Measurements from ENCODE around the gene NVL. TPM values are rescaled to one million over a fixed set of nuclear protein-coding genes. Genes with fewer than 3 reads are reported as not detected.
"Not testable (repeated sequence)": the region's sequence is repeated elsewhere in the genome, so short reads cannot be mapped to it uniquely, and the experiment has no call there.

Gene NVL
- total RNA-seq, 1 donor from 2014 or later, result 36.9 TPM

DNA sequence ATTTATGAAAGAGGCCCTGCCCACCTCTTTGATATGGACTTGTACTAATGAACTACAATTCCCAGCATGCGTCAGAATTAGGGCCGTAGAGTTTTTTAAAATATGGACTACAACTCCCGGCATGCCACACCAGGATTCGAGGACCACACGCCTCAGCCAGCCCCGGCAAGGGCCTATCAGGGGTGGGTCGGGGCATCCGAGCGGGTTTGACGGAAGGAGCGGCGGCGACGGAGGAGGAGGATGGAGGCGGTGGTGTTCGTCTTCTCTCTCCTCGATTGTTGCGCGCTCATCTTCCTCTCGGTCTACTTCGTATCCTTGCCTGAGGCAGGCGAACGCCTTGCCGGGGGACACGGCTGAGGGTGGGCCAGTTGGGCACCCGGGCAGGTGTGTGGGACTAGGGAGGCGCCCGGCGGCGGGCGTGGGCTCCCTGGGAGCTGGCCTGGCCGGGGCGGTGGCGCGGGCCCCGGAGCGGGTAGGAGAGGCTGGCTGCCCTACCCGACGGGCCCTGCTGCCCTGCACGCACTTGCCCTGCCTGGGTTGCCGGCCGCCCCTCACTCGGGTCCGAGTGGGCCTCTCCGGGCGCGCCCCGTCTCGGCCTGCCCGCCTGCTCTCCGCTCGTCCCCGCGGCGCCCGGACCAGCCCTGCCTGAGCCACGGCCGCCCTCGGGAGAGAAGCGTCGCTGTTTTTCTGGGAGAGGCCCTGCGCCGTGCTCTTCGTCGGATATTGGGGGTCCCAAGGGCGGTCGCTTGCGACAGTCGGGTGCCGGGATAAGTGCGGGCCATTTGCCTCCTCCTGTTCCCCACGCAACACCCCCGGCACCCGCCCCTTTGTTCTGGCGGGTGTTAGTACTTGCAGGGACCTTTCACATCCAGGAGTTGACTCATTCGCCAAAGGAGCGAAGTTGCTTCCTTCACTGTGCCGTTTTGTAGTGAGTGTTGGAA is 27.0 kb upstream of the NVL start, which contains the start of gene CNIH4:
CNIH4 (plus strand) TSS at position 195 of the 941 bp plus-strand sequence; CDS start at position 241, 46 bp downstream.
- Mint-ChIP-seq H3K36me3 (ENCODE audit: unreplicated experiment) (peaks cover 9% of the 10 kb centered on the region), H3K4me3 (ENCODE audit: unreplicated experiment) (peak within 1 kb of the TSS; percentile 95), H3K27ac (ENCODE audit: unreplicated experiment) (peak within 1 kb of the TSS; percentile 94), H3K27me3 (ENCODE audit: unreplicated experiment) (peaks cover 4% of the 10 kb centered on the region), H3K9me3 (ENCODE audit: unreplicated experiment) (peaks cover 3% of the 10 kb centered on the region), H3K4me1 (ENCODE audit: low read depth, unreplicated experiment) (peaks cover 10% of the 10 kb centered on the region)
- peak; percentile 92 for DNase-seq
- TF ChIP-seq, protein P1, sequence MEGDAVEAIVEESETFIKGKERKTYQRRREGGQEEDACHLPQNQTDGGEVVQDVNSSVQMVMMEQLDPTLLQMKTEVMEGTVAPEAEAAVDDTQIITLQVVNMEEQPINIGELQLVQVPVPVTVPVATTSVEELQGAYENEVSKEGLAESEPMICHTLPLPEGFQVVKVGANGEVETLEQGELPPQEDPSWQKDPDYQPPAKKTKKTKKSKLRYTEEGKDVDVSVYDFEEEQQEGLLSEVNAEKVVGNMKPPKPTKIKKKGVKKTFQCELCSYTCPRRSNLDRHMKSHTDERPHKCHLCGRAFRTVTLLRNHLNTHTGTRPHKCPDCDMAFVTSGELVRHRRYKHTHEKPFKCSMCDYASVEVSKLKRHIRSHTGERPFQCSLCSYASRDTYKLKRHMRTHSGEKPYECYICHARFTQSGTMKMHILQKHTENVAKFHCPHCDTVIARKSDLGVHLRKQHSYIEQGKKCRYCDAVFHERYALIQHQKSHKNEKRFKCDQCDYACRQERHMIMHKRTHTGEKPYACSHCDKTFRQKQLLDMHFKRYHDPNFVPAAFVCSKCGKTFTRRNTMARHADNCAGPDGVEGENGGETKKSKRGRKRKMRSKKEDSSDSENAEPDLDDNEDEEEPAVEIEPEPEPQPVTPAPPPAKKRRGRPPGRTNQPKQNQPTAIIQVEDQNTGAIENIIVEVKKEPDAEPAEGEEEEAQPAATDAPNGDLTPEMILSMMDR (IDR thresholded peaks at IDR 0.05; ENCODE audit: partially characterized antibody, unreplicated experiment), result no peak

DNA sequence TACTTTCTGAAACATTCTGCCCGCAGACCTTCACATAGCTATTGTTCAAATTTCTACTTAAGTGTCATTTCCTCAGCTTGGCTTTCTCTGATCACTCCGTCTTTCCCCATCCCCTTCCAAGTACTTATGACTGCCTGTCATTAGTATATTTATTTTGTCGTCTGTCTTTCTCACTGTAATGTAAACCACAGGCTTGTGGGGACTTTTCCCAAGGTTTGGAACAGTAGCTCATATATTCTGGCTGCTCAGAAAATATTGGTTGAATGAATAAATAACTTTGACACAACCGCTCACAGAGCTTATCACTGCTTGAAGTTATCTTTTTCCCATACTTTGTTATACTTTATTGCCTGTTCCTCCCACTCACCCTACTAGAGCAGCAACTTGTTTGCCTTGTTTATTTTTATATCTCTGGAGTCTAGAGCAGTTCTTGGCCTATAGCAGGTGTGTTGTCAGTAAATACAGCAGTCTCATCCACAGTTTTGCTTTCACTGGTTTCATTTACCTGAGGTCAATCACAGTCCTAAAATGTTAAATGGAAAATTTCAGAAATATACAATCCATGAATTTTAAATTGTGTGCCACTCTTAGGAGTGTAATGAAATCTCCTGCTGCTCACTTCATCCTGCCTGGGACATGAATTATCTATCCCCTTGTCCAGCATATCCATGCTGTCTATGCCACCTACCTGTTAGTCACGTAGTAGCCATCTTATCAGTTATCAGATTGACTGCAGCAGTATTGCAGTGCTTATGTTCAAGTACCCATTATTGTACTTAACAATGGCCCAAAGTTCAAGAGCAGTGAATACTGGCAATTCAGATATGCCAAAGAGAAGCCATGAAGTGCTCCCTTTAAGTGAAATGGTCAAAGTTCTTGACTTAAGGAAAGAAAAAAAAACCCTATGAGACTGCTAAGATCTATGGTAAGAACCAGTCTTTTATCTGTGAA is 24.3 kb upstream of the NVL start:
- Mint-ChIP-seq H3K4me1 (ENCODE audit: low read depth, unreplicated experiment) (peaks cover 9% of the 10 kb centered on the region), H3K27me3 (ENCODE audit: unreplicated experiment) (peaks cover 4% of the 10 kb centered on the region), H3K9me3 (ENCODE audit: unreplicated experiment) (peaks cover 5% of the 10 kb centered on the region), H3K27ac (ENCODE audit: unreplicated experiment) (no peak overlapping the region), H3K36me3 (ENCODE audit: unreplicated experiment) (peaks cover 9% of the 10 kb centered on the region), H3K4me3 (ENCODE audit: unreplicated experiment) (no peak overlapping the region)
- DNase-seq, result no peak
- TF ChIP-seq, protein P1 (IDR thresholded peaks at IDR 0.05; ENCODE audit: partially characterized antibody, unreplicated experiment), result no peak

DNA sequence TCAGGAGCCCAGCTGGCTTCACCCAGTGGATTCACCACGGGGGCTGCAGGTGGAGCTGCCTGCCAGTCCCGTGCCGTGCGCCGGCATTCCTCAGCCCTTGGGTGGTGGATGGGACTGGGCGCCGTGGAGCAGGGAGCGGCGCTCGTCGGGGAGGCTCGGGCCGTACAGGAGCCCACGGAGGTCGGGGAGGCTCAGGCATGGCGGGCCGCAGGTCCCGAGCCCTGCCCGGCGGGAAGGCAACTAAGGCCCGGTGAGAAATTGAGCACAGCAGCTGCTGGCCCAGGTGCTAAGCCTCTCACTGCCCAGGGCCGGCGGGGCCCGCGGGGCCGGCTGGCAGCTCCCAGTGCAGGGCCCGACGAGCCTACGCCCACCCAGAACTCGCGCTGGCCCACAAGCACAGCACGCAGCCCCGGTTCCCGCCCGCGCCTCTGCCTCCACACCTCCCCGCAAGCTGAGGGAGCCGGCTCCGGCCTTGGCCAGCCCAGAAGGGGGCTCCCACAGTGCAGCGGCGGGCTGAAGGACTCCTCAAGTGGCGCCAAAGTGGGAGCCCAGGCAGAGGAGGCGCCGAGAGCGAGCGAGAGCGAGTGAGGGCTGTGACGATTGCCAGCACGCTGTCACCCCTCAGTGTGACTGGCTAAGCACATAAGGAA is 22.6 kb upstream of the NVL start:
- DNase-seq; H3K36me3 Mint-ChIP-seq (ENCODE audit: unreplicated experiment); H3K27ac Mint-ChIP-seq (ENCODE audit: unreplicated experiment); H3K27me3 Mint-ChIP-seq (ENCODE audit: unreplicated experiment); H3K4me1 Mint-ChIP-seq (ENCODE audit: low read depth, unreplicated experiment); H3K9me3 Mint-ChIP-seq (ENCODE audit: unreplicated experiment); H3K4me3 Mint-ChIP-seq (ENCODE audit: unreplicated experiment): not testable (repeated sequence)

DNA sequence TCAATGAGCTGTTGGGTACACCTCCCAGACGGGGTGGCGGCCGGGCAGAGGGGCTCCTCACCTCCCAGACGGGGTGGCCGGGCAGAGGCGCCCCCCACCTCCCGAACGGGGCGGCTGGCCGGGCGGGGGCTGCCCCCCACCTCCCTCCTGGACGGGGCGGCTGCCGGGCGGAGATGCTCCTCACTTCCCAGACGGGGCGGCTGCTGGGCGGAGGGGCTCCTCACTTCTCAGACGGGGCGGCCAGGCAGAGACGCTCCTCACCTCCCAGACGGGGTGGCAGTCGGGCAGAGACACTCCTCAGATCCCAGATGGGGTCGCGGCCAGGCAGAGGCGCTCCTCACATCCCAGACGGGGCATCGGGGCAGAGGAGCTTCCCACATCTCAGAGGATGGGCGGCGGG is 19.7 kb upstream of the NVL start:
- H3K27me3 Mint-ChIP-seq (ENCODE audit: unreplicated experiment); H3K4me1 Mint-ChIP-seq (ENCODE audit: low read depth, unreplicated experiment): not testable (repeated sequence)

DNA sequence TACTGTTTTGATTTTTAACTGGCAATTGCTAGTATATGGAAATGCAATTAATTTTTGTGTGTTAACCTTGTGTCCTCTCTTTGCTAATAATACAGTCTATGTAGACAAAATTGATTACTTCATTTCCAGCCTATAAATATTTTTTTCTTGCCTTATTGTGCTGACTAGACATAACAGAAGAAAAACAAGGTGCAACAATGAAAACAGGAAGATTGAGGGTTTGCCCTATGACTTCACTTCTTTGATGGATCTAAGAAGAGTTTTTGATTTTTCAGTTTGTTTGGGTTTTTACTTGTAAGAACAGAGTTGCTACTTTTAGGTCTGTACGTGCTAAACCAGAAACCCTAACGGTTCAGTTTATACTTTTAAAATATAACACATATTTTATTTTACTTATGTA is 18.2 kb upstream of the NVL start:
- no peaks in the 10 kb centered on the region for H3K4me1 Mint-ChIP-seq (ENCODE audit: low read depth, unreplicated experiment)
- H3K27me3 Mint-ChIP-seq (ENCODE audit: unreplicated experiment), result no peaks in the 10 kb centered on the region
- peaks cover 2% of the 10 kb centered on the region for H3K9me3 Mint-ChIP-seq (ENCODE audit: unreplicated experiment)
- TF ChIP-seq, protein P1 (IDR thresholded peaks at IDR 0.05; ENCODE audit: partially characterized antibody, unreplicated experiment), result no peak
- no peak overlapping the region for H3K27ac Mint-ChIP-seq (ENCODE audit: unreplicated experiment)
- no peak for DNase-seq
- peaks cover 9% of the 10 kb centered on the region for H3K36me3 Mint-ChIP-seq (ENCODE audit: unreplicated experiment)
- no peak overlapping the region for H3K4me3 Mint-ChIP-seq (ENCODE audit: unreplicated experiment)

More for the DNA sequence above, 19.7 kb upstream of the NVL start:
- DNase-seq; H3K27ac Mint-ChIP-seq (ENCODE audit: unreplicated experiment); H3K9me3 Mint-ChIP-seq (ENCODE audit: unreplicated experiment); H3K4me3 Mint-ChIP-seq (ENCODE audit: unreplicated experiment): not testable (repeated sequence)
- H3K36me3 Mint-ChIP-seq (ENCODE audit: unreplicated experiment), result peaks cover 13% of the 10 kb centered on the region
